Loucy (cell line): ENCODE data around the gene TAF11L9.
"Not testable (repeated sequence)": the region's sequence is repeated elsewhere in the genome, so short reads cannot be mapped to it uniquely, and the experiment has no call there.

Source experiments
- EZH2phosphoT487 ChIP-seq: fragments of 200-600 bp; IDR thresholded peaks from 2 replicates; pipeline ENCODE4 v1.6.1; 2018; ENCODE audit warnings: antibody characterized with exemption, mild to moderate bottlenecking, moderate library complexity, borderline replicate concordance
- TF ChIP-seq, protein P1 (sequence below): fragments of 200-600 bp; sonication (generic); conservative IDR thresholded peaks from 2 replicates; pipeline ENCODE4 v1.5.1; 2014; ENCODE audit warnings: mild to moderate bottlenecking, antibody characterized with exemption, low read length

DNA sequence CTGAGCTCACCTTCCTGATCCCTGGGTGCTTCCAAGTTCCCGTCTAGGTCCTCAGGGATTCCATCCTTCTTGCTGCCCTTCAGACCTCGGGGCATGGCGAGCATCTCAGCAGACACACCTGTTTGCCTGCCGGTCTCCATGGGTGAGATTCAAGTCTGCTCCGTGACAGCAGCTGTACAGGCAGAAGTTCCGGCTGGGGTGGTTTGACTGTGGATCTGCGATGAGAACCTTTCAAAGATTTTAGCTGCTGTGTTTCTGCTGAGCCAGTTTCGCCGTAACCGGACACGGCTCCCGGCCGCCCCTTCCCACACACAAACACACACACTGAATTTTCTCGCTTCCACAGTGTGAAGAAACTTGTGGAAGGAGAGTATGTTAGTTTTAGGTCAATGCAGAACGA lies at the start of gene TAF11L9:
- TF ChIP-seq, protein P1, sequence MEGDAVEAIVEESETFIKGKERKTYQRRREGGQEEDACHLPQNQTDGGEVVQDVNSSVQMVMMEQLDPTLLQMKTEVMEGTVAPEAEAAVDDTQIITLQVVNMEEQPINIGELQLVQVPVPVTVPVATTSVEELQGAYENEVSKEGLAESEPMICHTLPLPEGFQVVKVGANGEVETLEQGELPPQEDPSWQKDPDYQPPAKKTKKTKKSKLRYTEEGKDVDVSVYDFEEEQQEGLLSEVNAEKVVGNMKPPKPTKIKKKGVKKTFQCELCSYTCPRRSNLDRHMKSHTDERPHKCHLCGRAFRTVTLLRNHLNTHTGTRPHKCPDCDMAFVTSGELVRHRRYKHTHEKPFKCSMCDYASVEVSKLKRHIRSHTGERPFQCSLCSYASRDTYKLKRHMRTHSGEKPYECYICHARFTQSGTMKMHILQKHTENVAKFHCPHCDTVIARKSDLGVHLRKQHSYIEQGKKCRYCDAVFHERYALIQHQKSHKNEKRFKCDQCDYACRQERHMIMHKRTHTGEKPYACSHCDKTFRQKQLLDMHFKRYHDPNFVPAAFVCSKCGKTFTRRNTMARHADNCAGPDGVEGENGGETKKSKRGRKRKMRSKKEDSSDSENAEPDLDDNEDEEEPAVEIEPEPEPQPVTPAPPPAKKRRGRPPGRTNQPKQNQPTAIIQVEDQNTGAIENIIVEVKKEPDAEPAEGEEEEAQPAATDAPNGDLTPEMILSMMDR, result not testable (repeated sequence)
- TF ChIP-seq EZH2phosphoT487, result not testable (repeated sequence)
